Stimulated activated CD8-positive, alpha-beta memory T cell treated with anti-CD3 and anti-CD28 coated beads, Interleukin-4, amount 100 ng/mL, for 48 hours (primary cell): ENCODE data around the gene FOXM1.

Source experiments
- DNase-seq: peaks from one replicate; pipeline ENCODE4 v3.0.0-alpha.2; 2020

FOXM1 gene

DNA sequence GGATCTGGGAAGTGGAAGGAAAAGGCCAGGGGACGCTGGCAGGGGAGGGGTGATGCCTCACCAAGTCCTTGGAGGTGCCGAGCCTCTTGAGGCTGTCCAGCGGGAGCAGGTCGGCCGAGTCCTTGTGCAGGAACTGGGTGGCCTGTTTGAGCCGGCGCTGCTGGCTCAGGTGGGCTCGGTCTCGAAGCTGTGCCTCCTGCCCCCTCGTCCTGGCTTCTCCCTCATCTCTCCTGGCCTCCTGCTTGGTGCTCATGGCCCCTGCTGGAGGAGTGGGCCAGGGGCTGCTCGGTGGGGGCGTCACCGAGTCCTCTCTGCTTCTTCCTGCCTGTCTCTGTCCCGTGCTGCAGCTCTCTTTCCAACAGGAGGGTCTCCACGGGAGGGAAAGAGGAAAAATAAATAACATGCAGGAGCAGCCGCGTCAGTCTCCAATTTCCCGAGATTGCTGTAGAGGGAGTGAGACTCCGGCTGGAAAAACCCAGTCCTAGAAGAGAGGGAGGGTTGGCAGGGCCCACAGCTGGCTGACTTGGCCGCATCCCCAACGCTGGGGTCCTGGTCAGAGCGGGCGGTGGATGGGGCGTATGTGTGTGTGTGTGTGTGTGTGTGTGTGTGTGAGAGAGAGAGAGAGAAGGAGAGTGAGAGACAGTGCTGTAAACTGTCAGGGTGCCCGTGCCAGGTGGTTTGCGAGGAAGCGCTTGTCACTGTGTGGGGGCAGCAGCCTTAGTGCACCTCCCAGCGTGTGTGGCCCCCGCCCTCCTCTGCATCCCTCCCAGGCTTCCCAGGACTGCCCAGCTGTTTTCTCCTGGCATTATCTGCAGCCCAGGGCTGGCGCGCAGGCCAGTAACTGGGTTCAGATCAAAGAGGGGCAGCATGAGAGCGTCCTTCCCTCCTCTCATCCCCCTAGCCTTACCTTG lies 42.1 kb downstream of the FOXM1 start, which contains the start of gene NRIP2:
TSS of gene NRIP2 (minus strand) at position 455 of the 911 bp plus-strand sequence. CDS start at position 403, 52 bp downstream.
- DNase-seq: no peak

- DNase-seq: no peak
Measured at GRCh38 chr12:2833810-2834209, 43.2 kb downstream of the FOXM1 start.

DNA sequence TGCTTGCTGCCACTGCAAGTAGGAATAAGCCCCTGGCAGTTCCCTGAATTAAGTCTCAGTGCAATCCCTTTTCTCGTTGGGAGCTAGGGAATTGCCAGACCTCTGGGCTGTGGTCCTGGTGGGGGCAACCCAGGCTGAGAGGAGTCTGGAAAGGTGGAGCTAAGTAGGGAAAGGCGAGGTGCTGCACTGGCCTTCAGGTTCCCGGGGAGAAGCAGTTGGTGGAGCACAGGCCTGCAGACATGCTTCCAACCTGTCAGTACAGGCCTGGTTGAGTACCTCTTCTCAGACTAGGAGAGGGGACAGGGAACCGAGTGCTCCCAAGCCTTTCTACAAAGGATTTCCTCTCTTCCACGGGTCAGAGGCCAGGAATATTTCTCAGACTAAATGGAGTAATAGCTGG lies 43.6 kb downstream of the FOXM1 start:
- no peak for DNase-seq

DNA sequence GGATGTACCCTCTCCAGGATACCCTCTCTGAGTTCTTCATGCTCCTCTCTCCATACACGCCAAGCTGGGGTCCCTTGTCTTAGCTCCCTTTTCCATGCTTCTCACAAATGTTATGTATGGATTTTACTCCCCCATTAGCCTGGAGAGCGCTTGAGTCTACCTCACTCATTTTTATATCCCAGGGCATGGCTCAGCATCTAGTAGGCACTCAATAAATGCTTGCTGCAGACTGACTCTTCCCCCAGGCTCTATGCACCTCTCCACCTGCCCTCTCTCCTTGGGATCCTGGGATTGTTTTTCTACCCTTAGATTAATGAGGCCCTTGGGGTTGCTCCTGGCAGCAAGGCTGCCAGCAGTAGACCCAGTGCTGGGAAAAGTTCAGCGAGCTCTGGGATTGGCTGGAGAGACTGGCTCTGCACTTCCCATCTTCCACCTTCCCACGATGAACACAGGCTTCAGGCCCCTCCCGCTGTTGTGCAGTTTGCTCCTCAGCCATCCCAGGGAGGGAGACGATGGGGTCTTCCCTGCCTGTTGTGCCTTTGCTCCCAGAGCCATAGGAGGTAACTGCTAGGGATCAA lies 44.3 kb downstream of the FOXM1 start:
- DNase-seq: no peak

DNA sequence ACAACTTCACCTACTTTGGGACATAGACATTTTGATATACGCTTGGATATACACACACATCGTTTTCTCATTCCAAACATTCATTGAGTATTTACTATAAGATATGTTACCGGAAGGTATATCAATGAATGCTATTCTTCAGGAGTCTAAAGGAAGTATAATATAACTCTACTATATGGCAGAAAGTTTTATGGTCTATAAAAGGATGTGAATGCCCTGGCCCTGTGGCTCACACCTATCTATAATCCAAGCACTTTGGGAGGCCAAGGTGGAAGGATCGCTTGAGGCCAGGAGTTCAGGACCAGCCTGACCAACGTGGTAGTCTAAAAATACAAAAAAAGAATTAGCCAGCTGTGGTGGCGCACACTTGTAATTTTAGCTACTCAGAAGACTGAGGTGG lies 47.7 kb downstream of the FOXM1 start:
- no peak for DNase-seq

DNA sequence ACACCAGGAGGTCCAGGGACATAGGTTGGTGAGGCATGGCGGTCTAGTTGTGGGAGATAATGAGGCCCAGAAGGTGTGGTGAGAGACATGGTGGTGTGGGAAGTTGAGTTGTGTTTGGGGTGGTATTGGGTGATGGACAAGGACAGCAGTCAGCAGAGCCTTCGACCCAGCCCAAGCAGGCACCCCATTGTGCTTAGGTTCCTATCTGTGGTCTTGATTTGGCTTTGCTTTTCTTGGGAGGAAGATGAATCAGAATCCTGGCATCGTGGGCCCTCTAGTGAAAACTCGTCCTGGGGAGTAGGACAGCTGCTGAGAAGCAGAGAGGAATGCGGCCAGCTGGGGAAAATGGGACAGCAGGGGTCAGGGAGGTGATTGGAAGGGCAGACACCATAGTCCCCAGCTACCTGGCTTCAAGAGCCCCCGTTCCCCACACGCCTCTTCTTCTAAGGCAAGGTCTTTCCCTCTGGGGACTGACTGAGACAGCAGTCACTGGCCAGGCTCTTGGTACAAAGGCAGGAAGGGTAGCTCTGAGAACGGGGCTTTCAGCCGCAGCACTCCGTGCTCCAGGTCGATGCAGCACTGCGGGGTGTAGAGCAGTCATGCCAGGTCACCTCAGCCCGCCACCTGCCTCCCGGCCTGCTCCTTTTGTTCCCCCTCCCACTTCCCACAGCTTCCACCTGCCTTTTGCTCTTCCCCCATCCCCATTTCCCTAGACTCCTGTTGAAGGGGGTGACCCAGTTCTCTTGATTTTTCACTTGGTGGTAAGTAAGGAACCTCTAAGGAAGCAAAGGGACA lies 50.1 kb downstream of the FOXM1 start:
- DNase-seq: no peak

DNA sequence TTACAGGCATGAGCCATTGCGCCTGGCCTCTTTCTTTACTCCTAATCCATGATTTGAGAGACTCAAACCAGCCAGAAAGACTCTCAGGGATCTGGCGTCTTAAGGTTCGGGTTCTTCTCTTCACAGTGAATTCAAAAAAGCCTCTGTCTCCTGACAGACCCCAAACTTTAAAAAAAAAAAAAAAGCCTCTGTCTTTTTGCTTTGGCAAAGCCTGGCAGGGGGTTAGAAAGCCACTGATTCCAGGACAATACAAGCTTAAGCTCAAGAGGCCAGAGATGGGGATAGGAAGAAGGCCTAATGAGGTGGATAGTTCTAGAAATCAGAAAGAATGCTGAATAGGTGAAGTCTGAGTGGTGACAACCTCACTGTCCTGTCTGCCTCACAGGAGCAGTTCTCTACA lies 50.9 kb downstream of the FOXM1 start:
- no peak for DNase-seq

GRCh38 chr12:2825132-2825531 lies 51.8 kb downstream of the FOXM1 start:
- DNase-seq: no peak

- DNase-seq: no peak
Measured at GRCh38 chr12:2824541-2824940, 52.4 kb downstream of the FOXM1 start.

- no peak for DNase-seq
Measured at GRCh38 chr12:2823483-2823882, 53.5 kb downstream of the FOXM1 start.

DNA sequence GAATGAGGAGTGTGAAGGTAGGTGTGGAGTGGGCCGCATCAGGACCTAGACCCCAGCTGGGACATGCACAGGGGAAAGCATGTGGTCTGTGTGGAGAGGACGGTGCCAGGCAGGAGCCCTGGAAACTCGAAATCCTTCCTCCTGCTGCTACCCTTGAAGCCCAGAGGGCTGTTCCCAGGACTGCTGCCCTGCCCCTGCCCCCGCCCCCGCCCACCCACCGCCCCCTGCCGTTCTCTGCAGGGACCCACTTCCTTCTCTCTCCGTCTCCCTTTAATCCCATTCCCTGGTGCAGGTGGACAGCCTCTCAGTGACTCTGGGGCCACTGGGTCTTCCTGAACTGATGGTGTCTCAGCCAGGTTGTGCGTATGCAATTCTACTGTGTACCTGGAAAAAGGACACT lies 56.5 kb downstream of the FOXM1 start:
- DNase-seq: no peak

- no peak for DNase-seq
Measured at GRCh38 chr12:2819810-2820209, 57.2 kb downstream of the FOXM1 start.

GRCh38 chr12:2813214-2814185 lies 63.5 kb downstream of the FOXM1 start:
- peak; percentile 66 for DNase-seq

DNA sequence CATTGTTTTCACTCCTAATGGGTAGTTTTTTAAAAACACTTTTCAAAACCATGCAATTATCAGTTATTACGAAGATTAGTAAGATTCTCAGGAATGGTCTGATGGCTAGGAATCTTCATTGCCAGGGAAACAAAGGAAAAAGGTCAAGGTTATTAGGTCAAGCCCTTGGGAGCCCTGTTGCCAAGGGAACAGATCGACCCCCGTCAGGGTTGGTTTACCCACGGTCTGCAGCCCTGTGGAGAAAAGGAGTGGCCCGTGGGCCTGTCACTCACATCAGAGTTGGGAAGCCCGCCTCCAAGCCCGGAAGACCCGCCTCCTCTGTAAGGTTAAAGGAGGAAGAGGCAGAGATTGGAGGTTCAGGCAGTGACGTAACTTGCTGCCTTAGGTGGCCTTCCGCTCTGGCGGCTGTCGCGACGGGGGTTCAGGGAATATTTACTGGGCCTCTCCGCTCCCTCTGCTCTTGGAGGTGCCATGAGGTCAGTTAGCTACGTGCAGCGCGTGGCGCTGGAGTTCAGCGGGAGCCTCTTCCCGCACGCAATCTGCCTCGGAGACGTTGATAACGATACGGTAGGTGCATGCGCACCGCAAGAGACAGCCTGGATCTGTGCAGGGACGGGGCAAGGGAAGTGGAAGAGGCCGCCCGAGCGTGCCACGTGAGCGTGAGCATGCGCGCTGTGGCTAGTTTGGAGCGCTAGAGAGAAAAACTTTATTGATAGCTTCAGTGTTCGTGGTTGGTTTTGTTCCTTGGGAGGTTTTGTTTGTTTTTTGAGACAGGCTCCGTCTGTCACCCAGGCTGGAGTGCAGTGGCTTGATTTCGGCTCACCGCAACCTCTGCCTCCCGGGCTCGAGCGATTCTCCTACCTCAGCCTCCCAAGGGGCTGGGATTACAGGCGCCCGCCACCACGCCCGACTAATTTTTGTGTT lies 64.4 kb downstream of the FOXM1 start, which contains the start of gene ITFG2:
TSS of gene ITFG2 (plus strand) at position 379 of the 924 bp plus-strand sequence. CDS start at position 472, 93 bp downstream.
- DNase-seq: peak; percentile 96

DNA sequence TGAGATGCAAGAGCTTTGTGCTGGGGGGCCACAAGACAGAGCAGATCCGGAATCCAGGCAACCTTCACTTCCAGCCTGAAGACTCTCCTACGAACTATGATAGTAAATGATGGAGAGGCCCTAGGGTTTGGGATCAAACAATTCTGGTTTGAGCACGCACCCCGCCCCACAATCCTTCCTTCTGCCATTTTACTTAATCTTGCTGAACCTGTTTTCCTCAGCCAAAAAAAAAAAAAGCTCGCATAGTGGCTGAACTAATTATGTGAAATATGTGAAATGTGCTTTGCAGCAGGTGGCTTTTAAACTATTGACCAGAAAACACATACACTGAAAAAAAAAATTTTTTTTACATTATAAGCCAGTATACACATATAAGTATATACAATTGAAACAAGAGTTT lies 65.2 kb downstream of the FOXM1 start:
- DNase-seq: no peak
